Testis (tissue), 2 donors: ENCODE measurements around the gene SLC8B1.

Experiments
- POLR2A ChIP-seq: fragments of 450-650 bp; IDR thresholded peaks from one replicate; pipeline ENCODE4 v1.6.1; 2017; ENCODE audit warnings: antibody characterized with exemption, mild to moderate bottlenecking, moderate library complexity
- TF ChIP-seq, protein P1 (sequence below), 3 experiments: fragments of 450-650 bp in 2 of 3; fragments of 200-600 bp in 1 of 3; sonication (generic) in 1 of 3; IDR thresholded peaks; one replicate each; pipeline ENCODE4 v1.5.1; 2016 to 2019; ENCODE audit warnings: antibody characterized with exemption in 3 of 3, mild to moderate bottlenecking in 2 of 3, moderate library complexity in 1 of 3

DNA sequence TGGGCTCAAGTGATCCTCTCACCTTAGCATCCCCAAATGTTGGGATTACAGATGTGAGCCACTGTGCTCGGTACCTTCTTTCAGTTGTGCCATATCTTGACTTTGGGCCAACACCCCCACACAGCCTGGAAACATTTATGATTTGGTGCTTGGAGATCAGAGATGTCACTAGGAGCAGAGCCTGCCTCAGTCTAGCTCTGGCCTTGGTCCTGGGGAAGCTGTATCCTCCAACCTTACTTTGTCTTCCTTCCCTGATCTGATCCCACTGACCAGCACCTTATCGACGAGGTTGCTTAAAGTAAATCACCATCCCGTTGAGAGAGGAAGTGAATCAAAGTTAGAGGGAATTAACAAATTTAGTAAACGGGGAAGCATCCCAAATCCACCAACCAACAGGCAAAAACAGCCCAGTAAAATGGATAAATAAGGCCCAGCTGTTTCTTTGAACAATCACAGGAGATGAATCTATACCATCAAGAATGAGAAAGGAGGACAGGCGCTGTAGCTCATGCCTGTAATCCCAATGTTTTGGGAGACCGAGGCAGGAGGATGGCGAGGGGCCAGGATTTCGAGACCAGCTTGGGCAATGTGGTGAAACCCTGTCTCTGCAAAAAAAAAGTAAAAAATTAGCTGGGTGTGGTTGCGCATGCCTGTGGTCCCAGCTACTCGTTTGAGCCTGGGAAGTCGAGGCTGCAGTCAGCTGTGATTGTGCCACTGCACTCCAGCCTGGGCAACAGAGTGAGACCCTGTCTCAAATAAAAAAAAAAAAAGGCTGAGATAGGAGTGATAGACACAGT is 26.9 kb upstream of the SLC8B1 start:
- TF ChIP-seq, protein P1, sequence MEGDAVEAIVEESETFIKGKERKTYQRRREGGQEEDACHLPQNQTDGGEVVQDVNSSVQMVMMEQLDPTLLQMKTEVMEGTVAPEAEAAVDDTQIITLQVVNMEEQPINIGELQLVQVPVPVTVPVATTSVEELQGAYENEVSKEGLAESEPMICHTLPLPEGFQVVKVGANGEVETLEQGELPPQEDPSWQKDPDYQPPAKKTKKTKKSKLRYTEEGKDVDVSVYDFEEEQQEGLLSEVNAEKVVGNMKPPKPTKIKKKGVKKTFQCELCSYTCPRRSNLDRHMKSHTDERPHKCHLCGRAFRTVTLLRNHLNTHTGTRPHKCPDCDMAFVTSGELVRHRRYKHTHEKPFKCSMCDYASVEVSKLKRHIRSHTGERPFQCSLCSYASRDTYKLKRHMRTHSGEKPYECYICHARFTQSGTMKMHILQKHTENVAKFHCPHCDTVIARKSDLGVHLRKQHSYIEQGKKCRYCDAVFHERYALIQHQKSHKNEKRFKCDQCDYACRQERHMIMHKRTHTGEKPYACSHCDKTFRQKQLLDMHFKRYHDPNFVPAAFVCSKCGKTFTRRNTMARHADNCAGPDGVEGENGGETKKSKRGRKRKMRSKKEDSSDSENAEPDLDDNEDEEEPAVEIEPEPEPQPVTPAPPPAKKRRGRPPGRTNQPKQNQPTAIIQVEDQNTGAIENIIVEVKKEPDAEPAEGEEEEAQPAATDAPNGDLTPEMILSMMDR (IDR thresholded peaks at IDR 0.05), result no peak
- TF ChIP-seq POLR2A, result no peak
